HAP-1 (cell line): ENCODE measurements around the gene TRIM9.
"Not testable (repeated sequence)": the region's sequence is repeated elsewhere in the genome, so short reads cannot be mapped to it uniquely, and the experiment has no call there.

Experiments used
- DNase-seq, 2 experiments: peaks; one replicate each; pipeline ENCODE4 v3.0.0-alpha.2; 2016 to 2020; ENCODE audit warnings: low spot score in 2 of 2
- H3K27me3 ChIP-seq: fragments of 250-450 bp; sonication (Bioruptor Pico); 2 replicates; pipeline ENCODE4 v1.5.1; 2020; ENCODE audit warnings: low read depth, mild to moderate bottlenecking, moderate library complexity
- H3K36me3 ChIP-seq: fragments of 250-450 bp; sonication (Bioruptor Pico); replicated peaks from 2 replicates; pipeline ENCODE4 v1.5.1; 2020; ENCODE audit warnings: mild to moderate bottlenecking
- H3K4me1 ChIP-seq: fragments of 250-450 bp; sonication (Bioruptor Pico); 2 replicates; pipeline ENCODE4 v1.5.1; 2020; ENCODE audit warnings: mild to moderate bottlenecking
- H3K4me3 ChIP-seq: fragments of 250-450 bp; sonication (Bioruptor Pico); 2 replicates; pipeline ENCODE4 v1.5.1; 2020; ENCODE audit warnings: mild to moderate bottlenecking, moderate library complexity
- H3K9me3 ChIP-seq: fragments of 250-450 bp; sonication (Bioruptor Pico); 2 replicates; pipeline ENCODE4 v1.5.1; 2020; ENCODE audit warnings: mild to moderate bottlenecking, moderate library complexity
- in situ Hi-C: fragments of 300-500 bp; cut with MboI; formaldehyde crosslinking; loops from 3 replicates; pipeline ENCODE4 v1.14.3; 2020; ENCODE audit warnings: low sequenced_read_pairs, inconsistent platforms, mixed read lengths

TRIM9 gene

GRCh38 chr14:50972734-50973133 is 122.2 kb downstream of the TRIM9 start:
- Histone ChIP-seq H3K27me3 (no peaks in the 10 kb centered on the region), H3K4me3 (no peak overlapping the region), H3K36me3 (no peaks in the 10 kb centered on the region; the same call in 1 of the 2 replicates), H3K9me3 (no peaks in the 10 kb centered on the region), H3K4me1 (peaks cover 3% of the 10 kb centered on the region)
- no peak for DNase-seq
- in situ Hi-C loops, result no loop called here

- H3K4me1 ChIP-seq, result peaks cover 11% of the 10 kb centered on the region
- no peaks in the 10 kb centered on the region for H3K27me3 ChIP-seq
- no peak for DNase-seq
- H3K9me3 ChIP-seq, result no peaks in the 10 kb centered on the region
- in situ Hi-C loops, result no loop called here
- no peaks in the 10 kb centered on the region; the same call in 1 of the 2 replicates for H3K36me3 ChIP-seq
- no peak overlapping the region for H3K4me3 ChIP-seq
Measured at GRCh38 chr14:50970886-50971781, 123.8 kb downstream of the TRIM9 start.

GRCh38 chr14:50967790-50968189 is 127.1 kb downstream of the TRIM9 start:
- H3K4me1 ChIP-seq, result peaks cover 20% of the 10 kb centered on the region
- H3K4me3 ChIP-seq, result no peak overlapping the region
- in situ Hi-C loops, result no loop called here
- H3K27me3 ChIP-seq, result no peaks in the 10 kb centered on the region
- no peaks in the 10 kb centered on the region for H3K9me3 ChIP-seq
- DNase-seq, result no peak
- H3K36me3 ChIP-seq, result no peaks in the 10 kb centered on the region

- no peaks in the 10 kb centered on the region for H3K27me3 ChIP-seq
- peaks cover 24% of the 10 kb centered on the region for H3K4me1 ChIP-seq
- no peaks in the 10 kb centered on the region for H3K36me3 ChIP-seq
- DNase-seq, result no peak
- no peak overlapping the region for H3K4me3 ChIP-seq
- no peaks in the 10 kb centered on the region for H3K9me3 ChIP-seq
- in situ Hi-C loops, result no loop called here
Measured at GRCh38 chr14:50967103-50967502, 127.8 kb downstream of the TRIM9 start.

GRCh38 chr14:50964683-50965390 is 130.1 kb downstream of the TRIM9 start:
- DNase-seq, result no peak
- in situ Hi-C loops, result no loop called here
- Histone ChIP-seq H3K4me3 (no peak overlapping the region), H3K4me1 (peaks cover 42% of the 10 kb centered on the region), H3K36me3 (no peaks in the 10 kb centered on the region), H3K27me3 (no peaks in the 10 kb centered on the region), H3K9me3 (no peaks in the 10 kb centered on the region)

- Histone ChIP-seq H3K4me1 (peaks cover 43% of the 10 kb centered on the region), H3K36me3 (no peaks in the 10 kb centered on the region), H3K27me3 (no peaks in the 10 kb centered on the region), H3K9me3 (no peaks in the 10 kb centered on the region), H3K4me3 (no peak overlapping the region)
- DNase-seq, result no peak
- in situ Hi-C loops, result no loop called here
Measured at GRCh38 chr14:50963919-50964318, 131.0 kb downstream of the TRIM9 start.

GRCh38 chr14:50961605-50962221 is 133.2 kb downstream of the TRIM9 start:
- peaks cover 32% of the 10 kb centered on the region for H3K4me1 ChIP-seq
- peak overlapping the region; percentile 8; the same call in 1 of the 2 replicates for H3K4me3 ChIP-seq
- no peaks in the 10 kb centered on the region for H3K9me3 ChIP-seq
- in situ Hi-C loops, result no loop called here
- DNase-seq, result peak; percentile 36 to 77
- H3K36me3 ChIP-seq, result no peaks in the 10 kb centered on the region
- H3K27me3 ChIP-seq, result no peaks in the 10 kb centered on the region

GRCh38 chr14:50957296-50957695 is 137.6 kb downstream of the TRIM9 start:
- no peaks in the 10 kb centered on the region for H3K36me3 ChIP-seq
- no peak for DNase-seq
- no peaks in the 10 kb centered on the region for H3K9me3 ChIP-seq
- in situ Hi-C loops, result no loop called here
- no peaks in the 10 kb centered on the region for H3K27me3 ChIP-seq
- no peak overlapping the region for H3K4me3 ChIP-seq
- H3K4me1 ChIP-seq, result peaks cover 52% of the 10 kb centered on the region

- H3K27me3 ChIP-seq, H3K36me3 ChIP-seq, H3K9me3 ChIP-seq, in situ Hi-C loops, DNase-seq, H3K4me3 ChIP-seq: not testable (repeated sequence)
- H3K4me1 ChIP-seq, result peaks cover 48% of the 10 kb centered on the region
Measured at GRCh38 chr14:50956421-50956820, 138.5 kb downstream of the TRIM9 start.

GRCh38 chr14:50955373-50956043 is 139.4 kb downstream of the TRIM9 start:
- Histone ChIP-seq H3K4me1 (peaks cover 39% of the 10 kb centered on the region), H3K9me3 (no peaks in the 10 kb centered on the region), H3K4me3 (no peak overlapping the region), H3K27me3 (no peaks in the 10 kb centered on the region), H3K36me3 (no peaks in the 10 kb centered on the region)
- DNase-seq, result peak; percentile 79 to 86
- in situ Hi-C loops, result no loop called here

GRCh38 chr14:50954811-50955372 is 140.0 kb downstream of the TRIM9 start:
- in situ Hi-C loops, result no loop called here

GRCh38 chr14:50953502-50953901 is 141.4 kb downstream of the TRIM9 start:
- in situ Hi-C loops, result no loop called here
- H3K4me1 ChIP-seq, result peaks cover 36% of the 10 kb centered on the region
- no peak overlapping the region for H3K4me3 ChIP-seq
- H3K9me3 ChIP-seq, result no peaks in the 10 kb centered on the region
- no peaks in the 10 kb centered on the region for H3K27me3 ChIP-seq
- peak; percentile 39 to 62 for DNase-seq
- H3K36me3 ChIP-seq, result no peaks in the 10 kb centered on the region; the same call in 1 of the 2 replicates

More at GRCh38 chr14:50954811-50955372, 140.0 kb downstream of the TRIM9 start:
- Histone ChIP-seq H3K4me1 (peaks cover 37% of the 10 kb centered on the region), H3K36me3 (no peaks in the 10 kb centered on the region), H3K27me3 (no peaks in the 10 kb centered on the region), H3K4me3 (no peak overlapping the region), H3K9me3 (no peaks in the 10 kb centered on the region)
- DNase-seq, result peak in 1 of 2 experiments; percentile 63

GRCh38 chr14:50951032-50951431 is 143.9 kb downstream of the TRIM9 start:
- H3K9me3 ChIP-seq, result no peaks in the 10 kb centered on the region
- in situ Hi-C loops, result no loop called here
- peaks cover 44% of the 10 kb centered on the region for H3K4me1 ChIP-seq
- H3K4me3 ChIP-seq, result no peak overlapping the region
- no peaks in the 10 kb centered on the region for H3K27me3 ChIP-seq
- no peak for DNase-seq
- H3K36me3 ChIP-seq, result no peaks in the 10 kb centered on the region; the same call in 1 of the 2 replicates
